IMR-90 (cell line): Measurements from ENCODE around the gene LYRM7. TPM values are rescaled to one million over a fixed set of nuclear protein-coding genes. Genes with fewer than 3 reads are reported as not detected.

Experiments
- ATAC-seq: fragments of 200-7000 bp; cut with Tn5 transposase; 2 replicates; pipeline ENCODE4 v1.9.1; 2020; ENCODE audit warnings: low read depth, mild to moderate bottlenecking, moderate library complexity
- BruUV-seq: library from RNA; stranded (reverse); fragments of 400-500 nt; replicated peaks from 2 replicates; lab custom pipeline; 2021; lab: Mats Ljungman, UMichigan
- CTCF ChIA-PET: fragments of 300-600 bp; formaldehyde crosslinking; extraction: SDS; loops from one replicate; lab custom pipeline; 2021; ENCODE audit warnings: antibody characterized with exemption; lab: Yijun Ruan, JAX
- POLR2A ChIA-PET: fragments of 300-600 bp; sonication (Branson Sonifier 250); formaldehyde crosslinking; loops from one replicate; lab custom pipeline; 2022; ENCODE audit warnings: antibody characterized with exemption; ENCODE audit not compliant: unreplicated experiment; lab: Charles Lee
- DNase-seq: peaks from one replicate; pipeline ENCODE4 v3.0.0; 2013
- H2AFZ ChIP-seq: replicated peaks from 2 replicates; pipeline ENCODE3; 2013; ENCODE audit warnings: low read length, mild to moderate bottlenecking; ENCODE audit not compliant: poor library complexity
- H2AK5ac ChIP-seq: 2 replicates; pipeline ENCODE4 v1.6.1; 2013; ENCODE audit warnings: low read depth, low read length, inconsistent platforms
- H2AK9ac ChIP-seq: replicated peaks from 2 replicates; pipeline ENCODE3; 2013; ENCODE audit warnings: mild to moderate bottlenecking, low read depth, low read length, moderate library complexity; ENCODE audit not compliant: poor library complexity
- H2BK120ac ChIP-seq: 2 replicates; pipeline ENCODE4 v1.6.1; 2013; ENCODE audit warnings: low read depth, low read length, inconsistent platforms
- H2BK15ac ChIP-seq: 3 replicates; pipeline ENCODE4 v1.6.1; 2013; ENCODE audit warnings: low read depth, low read length, inconsistent platforms
- H2BK20ac ChIP-seq: 2 replicates; pipeline ENCODE4 v1.6.1; 2013; ENCODE audit warnings: low read depth, mild to moderate bottlenecking, inconsistent platforms, low read length, moderate library complexity
- H2BK5ac ChIP-seq: 2 replicates; pipeline ENCODE4 v1.6.1; 2013; ENCODE audit warnings: mild to moderate bottlenecking, low read depth, low read length, inconsistent platforms; ENCODE audit not compliant: poor library complexity, severe bottlenecking
- H3K14ac ChIP-seq: replicated peaks from 2 replicates; pipeline ENCODE4 v1.6.1; 2013; ENCODE audit warnings: low read depth, low read length, inconsistent platforms
- H3K18ac ChIP-seq: 2 replicates; pipeline ENCODE4 v1.6.1; 2013; ENCODE audit warnings: low read depth, low read length, control low read depth
- H3K23ac ChIP-seq: 2 replicates; pipeline ENCODE4 v1.6.1; 2013; ENCODE audit warnings: low read depth, low read length, inconsistent platforms
- H3K27ac ChIP-seq: 2 replicates; pipeline ENCODE4 v1.5.1; 2013; ENCODE audit warnings: mild to moderate bottlenecking, control low read depth, low read length; ENCODE audit not compliant: insufficient read depth
- H3K27me3 ChIP-seq: 2 replicates; pipeline ENCODE4 v1.6.1; 2013; ENCODE audit warnings: low read length; ENCODE audit not compliant: control insufficient read depth, insufficient read depth
- H3K36me3 ChIP-seq: 2 replicates; pipeline ENCODE4 v1.6.1; 2013; ENCODE audit warnings: low read length, mixed read lengths; ENCODE audit not compliant: control insufficient read depth, insufficient read depth
- H3K4ac ChIP-seq: 2 replicates; pipeline ENCODE4 v1.6.1; 2013; ENCODE audit warnings: low read depth, low read length, inconsistent platforms
- H3K4me1 ChIP-seq: 2 replicates; pipeline ENCODE4 v1.6.1; 2013; ENCODE audit warnings: low read length, mixed read lengths; ENCODE audit not compliant: control insufficient read depth, insufficient read depth
- H3K4me2 ChIP-seq: 2 replicates; pipeline ENCODE4 v1.6.1; 2013; ENCODE audit warnings: low read depth, mild to moderate bottlenecking, control low read depth, low read length, moderate library complexity
- H3K4me3 ChIP-seq: 2 replicates; pipeline ENCODE4 v1.5.1; 2013; ENCODE audit warnings: low read depth, mild to moderate bottlenecking, control low read depth, low read length, moderate library complexity; ENCODE audit not compliant: insufficient read depth
- H3K56ac ChIP-seq: 2 replicates; pipeline ENCODE4 v1.6.1; 2013; ENCODE audit warnings: low read length, inconsistent platforms; ENCODE audit not compliant: insufficient read depth; ENCODE audit errors: extremely low read depth
- H3K79me1 ChIP-seq, 2 experiments: 2 replicates each; pipeline ENCODE4 v1.6.1; 2013; ENCODE audit warnings: low read length in 2 of 2, inconsistent platforms in 1 of 2, low read depth in 1 of 2
- H3K9ac ChIP-seq: 2 replicates; pipeline ENCODE4 v1.6.1; 2013; ENCODE audit warnings: low read depth, low read length, control low read depth
- H3K9me1 ChIP-seq: 2 replicates; pipeline ENCODE4 v1.6.1; 2013; ENCODE audit warnings: low read length, inconsistent platforms; ENCODE audit not compliant: insufficient read depth
- H3K9me3 ChIP-seq: 2 replicates; pipeline ENCODE4 v1.6.1; 2013; ENCODE audit warnings: low read length; ENCODE audit not compliant: control insufficient read depth, insufficient read depth
- H4K20me1 ChIP-seq: 2 replicates; pipeline ENCODE4 v1.6.1; 2013; ENCODE audit warnings: low read length, inconsistent platforms; ENCODE audit not compliant: insufficient read depth
- H4K5ac ChIP-seq: 2 replicates; pipeline ENCODE4 v1.6.1; 2013; ENCODE audit warnings: mild to moderate bottlenecking, low read depth, low read length, control low read depth
- H4K8ac ChIP-seq, 2 experiments: 2 replicates each; pipeline ENCODE4 v1.6.1; 2013; ENCODE audit warnings: low read depth in 2 of 2, low read length in 2 of 2, control low read depth in 1 of 2, inconsistent platforms in 1 of 2
- H4K91ac ChIP-seq: 2 replicates; pipeline ENCODE4 v1.6.1; 2013; ENCODE audit warnings: low read depth, low read length, inconsistent platforms; ENCODE audit not compliant: insufficient read depth
- CEBPB ChIP-seq: IDR thresholded peaks from 2 replicates; pipeline ENCODE4 v1.6.1; 2012; ENCODE audit warnings: low read depth, low read length, improper control_type of control experiment
- ELK1 ChIP-seq: fragments of 150-350 bp; IDR thresholded peaks from 2 replicates; pipeline ENCODE4 v1.6.1; 2016; ENCODE audit warnings: low read depth, mild to moderate bottlenecking, low read length, moderate library complexity, borderline replicate concordance
- WGBS, 2 experiments: methylation state at CpG; one replicate each; pipeline versions ENCODE4 v1.1.5 to v1.1.7; 2013; ENCODE audit warnings: missing lambda C conversion rate in 2 of 2; ENCODE audit not compliant: insufficient read length in 1 of 2; ENCODE audit errors: extremely low coverage in 2 of 2; 5-methylcytosine and 5-hydroxymethylcytosine counted together
- dilution Hi-C: fragments of 300-500 bp; cut with HindIII; formaldehyde crosslinking; loops from one replicate; pipeline ENCODE4 v1.14.3; 2018; ENCODE audit warnings: low sequenced_read_pairs; ENCODE audit not compliant: unreplicated experiment
- in situ Hi-C: fragments of 300-500 bp; cut with MboI; formaldehyde crosslinking; loops from 3 replicates; pipeline ENCODE4 v1.14.3; 2019; ENCODE audit warnings: low sequenced_read_pairs, inconsistent platforms, mixed read lengths
- intact Hi-C: fragments of 100-400 bp; cut with micrococcal nuclease; formaldehyde crosslinking; loops from 2 replicates; pipeline ENCODE4 v1.10.0; 2022
- polyA plus RNA-seq, 3 experiments: library from polyadenylated mRNA; depleted of rRNA; stranded (reverse); fragments of >200 nt; gene quantifications; 2 replicates each; pipeline ENCODE4 v1.2.3, GENCODE V29; 2012; ENCODE audit warnings: low replicate concordance in 1 of 3
- total RNA-seq: library from RNA; depleted of rRNA; stranded (reverse); fragments of >200 nt; gene quantifications from 2 replicates; pipeline ENCODE4 v1.2.3, GENCODE V29; 2012

Gene LYRM7
- total and polyA plus RNA-seq, 2 of the 4 experiments (the other 2 are of a cell fraction) = 2.5 to 3.4 TPM

DNA sequence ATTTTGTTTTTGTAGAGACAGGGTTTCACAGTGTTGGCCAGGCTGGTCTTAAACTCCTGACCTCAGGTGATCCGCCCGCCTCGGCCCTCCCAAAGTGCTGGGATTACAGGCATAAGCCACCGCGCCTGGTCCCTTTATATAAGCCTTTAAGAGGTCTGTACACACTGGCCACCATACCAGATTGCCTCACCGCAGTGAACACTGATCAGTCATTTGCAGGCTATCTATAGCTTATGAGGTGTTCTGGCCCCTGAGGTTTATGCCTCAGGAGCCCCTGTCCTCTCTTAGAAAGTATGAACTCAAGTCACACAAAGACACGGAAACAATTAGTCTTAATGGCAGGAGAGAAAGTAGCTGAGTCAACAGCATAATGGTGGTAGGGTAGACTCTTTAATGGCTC, 20.3 kb upstream of the LYRM7 start:
- ATAC-seq (no peak), DNase-seq (no peak)
- Histone ChIP-seq H2AK5ac (no peak overlapping the region), H3K27me3 (no peaks in the 10 kb centered on the region), H3K4me3 (no peak overlapping the region), H3K14ac (no peak overlapping the region), H2AFZ (no peak overlapping the region), H4K5ac (no peak overlapping the region), H3K36me3 (no peaks in the 10 kb centered on the region), H3K79me1 (no peaks in the 10 kb centered on the region), H3K18ac (no peak overlapping the region), H2BK120ac (no peak overlapping the region), H2BK20ac (no peak overlapping the region), H3K4me2 (no peak overlapping the region), H3K27ac (no peak overlapping the region), H4K8ac (no peak overlapping the region), H4K20me1 (no peaks in the 10 kb centered on the region), H3K4me1 (peaks cover 3% of the 10 kb centered on the region; the same call in 1 of the 2 replicates), H3K4ac (no peak overlapping the region), H2BK5ac (no peak overlapping the region), H2BK15ac (no peak overlapping the region), H2AK9ac (peak overlapping the region; percentile 77), H3K9me3 (no peaks in the 10 kb centered on the region), H3K23ac (no peak overlapping the region), H3K9ac (no peak overlapping the region), H3K9me1 (peaks cover 7% of the 10 kb centered on the region; the same call in 1 of the 2 replicates), H4K91ac (no peak overlapping the region), H3K56ac (no peak overlapping the region)
- intact Hi-C loops = no loop called here
- 95% methylated on average over 3 of the region's 7 CpGs; no CpG with 5 or more reads in 1 of the 2 experiments for WGBS, 2 experiments
- ChIA-PET POLR2A (no interaction called here), CTCF (no interaction called here)
- dilution Hi-C loops = no loop called here
- in situ Hi-C loops = no loop called here
- no TSS peak for BruUV-seq
- TF ChIP-seq CEBPB = no peak
- TF ChIP-seq ELK1 = no peak
